Karpas-422 (cell line): ENCODE data around the gene CAMSAP1. TPM values are rescaled to one million over a fixed set of nuclear protein-coding genes. Genes with fewer than 3 reads are reported as not detected.
"Not testable (repeated sequence)": the region's sequence is repeated elsewhere in the genome, so short reads cannot be mapped to it uniquely, and the experiment has no call there.

ENCODE experiments used
- DNase-seq: peaks from one replicate; pipeline ENCODE4 v3.0.0-alpha.2; 2015
- H2AFZ ChIP-seq: fragments of 200-600 bp; sonication (generic); 2 replicates; pipeline ENCODE4 v1.6.1; 2014; ENCODE audit warnings: antibody characterized with exemption, low read length, mixed read lengths
- H3K27ac ChIP-seq: fragments of 200-600 bp; sonication (generic); 2 replicates; pipeline ENCODE4 v1.5.1; 2014; ENCODE audit warnings: mild to moderate bottlenecking, low read length, moderate library complexity
- H3K27me3 ChIP-seq: fragments of 200-600 bp; sonication (generic); 2 replicates; pipeline ENCODE4 v1.6.1; 2014; ENCODE audit warnings: low read length, mixed read lengths
- H3K36me3 ChIP-seq: fragments of 200-600 bp; sonication (generic); 2 replicates; pipeline ENCODE4 v1.6.1; 2014; ENCODE audit warnings: low read length, mixed read lengths; ENCODE audit not compliant: insufficient read depth
- H3K4me1 ChIP-seq: fragments of 200-600 bp; sonication (generic); 2 replicates; pipeline ENCODE4 v1.6.1; 2014; ENCODE audit warnings: mild to moderate bottlenecking, low read length, mixed read lengths
- H3K4me2 ChIP-seq: fragments of 200-600 bp; sonication (generic); 2 replicates; pipeline ENCODE4 v1.6.1; 2014; ENCODE audit warnings: low read length, low read depth, mild to moderate bottlenecking; ENCODE audit not compliant: poor library complexity, severe bottlenecking
- H3K4me3 ChIP-seq: fragments of 200-600 bp; sonication (generic); 2 replicates; pipeline ENCODE4 v1.5.1; 2014; ENCODE audit warnings: mild to moderate bottlenecking, antibody characterized with exemption, low read length, mixed read lengths
- H3K79me2 ChIP-seq: fragments of 200-600 bp; sonication (generic); 2 replicates; pipeline ENCODE4 v1.6.1; 2014; ENCODE audit warnings: mild to moderate bottlenecking, low read length, mixed read lengths
- H3K9ac ChIP-seq: fragments of 200-600 bp; sonication (generic); 2 replicates; pipeline ENCODE4 v1.6.0; 2014; ENCODE audit warnings: low read length
- H3K9me2 ChIP-seq: fragments of 200-600 bp; sonication (generic), shearing (Covaris generic); replicated peaks from 2 replicates; pipeline ENCODE4 v1.6.0; 2014; ENCODE audit warnings: mild to moderate bottlenecking, low read length, moderate library complexity; ENCODE audit not compliant: insufficient read depth
- H3K9me3 ChIP-seq: fragments of 300-700, 200-600 bp; sonication (generic); 2 replicates; pipeline ENCODE4 v1.6.1; 2014; ENCODE audit warnings: low read length, mixed read lengths
- H4K20me1 ChIP-seq: fragments of 200-600 bp; sonication (generic); 2 replicates; pipeline ENCODE4 v1.6.1; 2014; ENCODE audit warnings: mild to moderate bottlenecking, antibody characterized with exemption, low read length, low read depth; ENCODE audit not compliant: insufficient read depth
- total RNA-seq: library from RNA; depleted of rRNA; stranded (reverse); fragments of >200 nt; shearing (Covaris generic); gene quantifications from 2 replicates; pipeline ENCODE4 v1.2.3, GENCODE V29; 2014; ENCODE audit warnings: low replicate concordance; rRNA removed

The CAMSAP1 gene
- 24.8 and 26.9 TPM in 2 replicates for total RNA-seq

DNA sequence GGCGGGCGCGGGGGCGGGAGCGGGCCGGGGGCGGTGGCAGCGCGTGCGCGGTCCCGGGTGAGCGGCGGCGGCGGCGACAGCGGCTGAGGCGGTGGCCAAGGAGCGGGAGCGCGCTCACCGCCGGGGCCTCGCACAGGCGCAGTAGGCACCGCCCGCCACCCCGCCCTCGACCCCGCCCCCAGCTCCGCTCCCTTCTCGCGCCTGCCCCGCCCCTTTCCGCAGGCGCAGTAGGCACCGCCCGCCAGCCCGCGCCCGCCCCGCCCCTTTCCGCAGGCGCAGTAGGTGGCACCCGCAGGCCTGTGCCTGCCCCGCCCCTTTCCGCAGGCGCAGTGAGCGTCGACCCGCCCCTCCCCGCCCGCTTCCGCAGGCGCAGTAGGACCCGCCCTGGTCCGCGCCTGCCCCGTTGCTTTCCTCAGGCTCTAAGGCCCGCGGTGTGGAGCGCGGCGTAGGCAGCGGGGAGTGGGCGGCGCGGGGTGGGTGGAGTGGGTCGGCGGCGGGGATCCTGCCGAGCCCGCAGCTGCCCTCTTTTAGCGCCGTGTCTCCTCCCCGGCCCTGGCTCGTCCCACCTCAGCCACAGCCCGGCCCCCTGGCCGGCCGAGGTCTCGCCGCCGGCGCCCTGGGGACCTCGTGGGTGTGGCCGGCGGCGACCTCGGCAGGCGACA, at the start of gene CAMSAP1:
Gene CAMSAP1 (minus strand): TSS at position 116 of the 662 bp plus-strand sequence. CDS start 387 bp downstream, outside the sequence.
- Histone ChIP-seq H3K27me3 (no peaks in the 10 kb centered on the region), H3K36me3 (peaks cover 19% of the 10 kb centered on the region), H2AFZ (no peak within 1 kb of the TSS), H3K27ac (peak within 1 kb of the TSS; percentile 3; the same call in 1 of the 2 replicates), H3K79me2 (peaks cover 70% of the 10 kb centered on the region), H3K9me3 (no peaks in the 10 kb centered on the region), H3K4me2 (peak within 1 kb of the TSS; percentile 96), H3K4me3 (peak within 1 kb of the TSS; percentile 76), H3K9ac (peak within 1 kb of the TSS; percentile 73), H3K9me2 (no peaks in the 10 kb centered on the region), H4K20me1 (peaks cover 24% of the 10 kb centered on the region), H3K4me1 (peaks cover 34% of the 10 kb centered on the region)
- DNase-seq: peak; percentile 97

DNA sequence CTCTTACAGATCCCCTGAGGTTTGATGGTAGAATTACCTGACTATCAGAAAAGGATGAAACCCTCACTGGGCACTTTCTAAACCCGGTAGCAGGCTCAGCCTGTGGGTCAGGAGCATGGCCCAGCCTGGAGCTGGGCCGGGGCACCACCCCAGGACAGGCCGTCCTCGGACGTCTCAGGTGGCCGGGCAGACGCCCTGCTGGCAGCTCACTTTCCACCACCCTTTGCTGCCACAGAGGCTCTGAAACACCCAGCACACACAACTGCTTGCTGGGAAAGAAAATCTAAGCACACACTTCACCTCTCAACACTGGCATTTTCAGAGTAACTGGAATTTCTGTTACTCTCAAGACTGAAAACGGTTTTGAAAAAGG, 49.4 kb upstream of the CAMSAP1 start:
- Histone ChIP-seq H3K4me2 (no peak overlapping the region), H3K9me3 (no peaks in the 10 kb centered on the region), H3K4me3 (no peak overlapping the region), H4K20me1 (0 out of 2 replicates have a peak, but pooled peaks cover 7% of the 10 kb centered on the region), H3K9ac (no peak overlapping the region), H3K27ac (no peak overlapping the region), H3K9me2 (no peaks in the 10 kb centered on the region), H3K4me1 (peaks cover 13% of the 10 kb centered on the region), H3K79me2 (peaks cover 60% of the 10 kb centered on the region), H2AFZ (no peak overlapping the region), H3K36me3 (peaks cover 15% of the 10 kb centered on the region; the same call in 1 of the 2 replicates), H3K27me3 (no peaks in the 10 kb centered on the region)
- no peak for DNase-seq

- Histone ChIP-seq H3K4me1 (peaks cover 9% of the 10 kb centered on the region), H3K36me3 (peaks cover 15% of the 10 kb centered on the region; the same call in 1 of the 2 replicates), H3K9ac (no peak overlapping the region), H2AFZ (no peak overlapping the region), H3K27me3 (no peaks in the 10 kb centered on the region), H3K79me2 (peaks cover 60% of the 10 kb centered on the region), H3K9me2 (no peaks in the 10 kb centered on the region), H4K20me1 (0 out of 2 replicates have a peak, but pooled peaks cover 7% of the 10 kb centered on the region), H3K4me3 (no peak overlapping the region), H3K4me2 (no peak overlapping the region), H3K9me3 (no peaks in the 10 kb centered on the region), H3K27ac (no peak overlapping the region)
- DNase-seq: no peak
Measured at GRCh38 chr9:135955934-135956801, 48.8 kb upstream of the CAMSAP1 start.

DNA sequence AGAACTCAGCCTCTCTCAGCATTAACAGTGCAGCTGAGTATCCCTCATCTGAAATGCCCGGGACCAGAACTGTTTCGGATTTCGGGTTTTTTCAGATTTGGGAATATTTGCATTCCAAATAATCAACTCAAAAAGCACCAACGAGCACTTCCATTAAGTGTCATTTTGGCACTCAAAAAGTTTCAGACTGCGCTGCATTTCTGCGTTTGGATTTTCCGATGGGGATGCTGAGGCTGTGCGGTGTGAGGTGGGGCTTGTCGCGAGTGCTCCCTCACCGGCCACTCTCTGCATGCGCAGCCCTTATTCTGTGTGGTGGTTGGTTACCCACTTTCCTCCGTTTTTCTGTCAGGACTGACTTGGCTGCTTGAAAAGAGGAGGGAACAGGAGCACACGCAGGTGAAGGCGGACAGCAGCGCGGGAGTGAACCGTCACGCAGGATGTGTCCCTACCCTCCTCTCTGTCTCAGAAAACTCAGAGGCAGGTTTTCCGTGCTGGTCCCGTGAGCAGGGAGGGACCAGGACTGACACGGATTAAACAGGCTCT, 45.4 kb upstream of the CAMSAP1 start:
- Histone ChIP-seq H3K9me2 (no peaks in the 10 kb centered on the region), H3K4me3 (no peak overlapping the region), H3K36me3 (peaks cover 10% of the 10 kb centered on the region; the same call in 1 of the 2 replicates), H3K79me2 (peaks cover 34% of the 10 kb centered on the region), H3K4me1 (no peaks in the 10 kb centered on the region), H3K27me3 (no peaks in the 10 kb centered on the region), H3K9ac (no peak overlapping the region), H4K20me1 (0 out of 2 replicates have a peak, but pooled peaks cover 4% of the 10 kb centered on the region), H3K9me3 (no peaks in the 10 kb centered on the region), H3K27ac (no peak overlapping the region), H2AFZ (no peak overlapping the region), H3K4me2 (no peak overlapping the region)
- DNase-seq: no peak

GRCh38 chr9:135951889-135952663, 44.7 kb upstream of the CAMSAP1 start:
- Histone ChIP-seq H3K27ac (no peak overlapping the region), H3K4me2 (no peak overlapping the region), H4K20me1 (0 out of 2 replicates have a peak, but pooled peaks cover 4% of the 10 kb centered on the region), H3K4me1 (no peaks in the 10 kb centered on the region), H3K9me2 (no peaks in the 10 kb centered on the region), H3K36me3 (peaks cover 10% of the 10 kb centered on the region; the same call in 1 of the 2 replicates), H3K9ac (no peak overlapping the region), H3K9me3 (no peaks in the 10 kb centered on the region), H3K27me3 (no peaks in the 10 kb centered on the region), H3K4me3 (no peak overlapping the region), H3K79me2 (peaks cover 28% of the 10 kb centered on the region), H2AFZ (no peak overlapping the region)
- no peak for DNase-seq

DNA sequence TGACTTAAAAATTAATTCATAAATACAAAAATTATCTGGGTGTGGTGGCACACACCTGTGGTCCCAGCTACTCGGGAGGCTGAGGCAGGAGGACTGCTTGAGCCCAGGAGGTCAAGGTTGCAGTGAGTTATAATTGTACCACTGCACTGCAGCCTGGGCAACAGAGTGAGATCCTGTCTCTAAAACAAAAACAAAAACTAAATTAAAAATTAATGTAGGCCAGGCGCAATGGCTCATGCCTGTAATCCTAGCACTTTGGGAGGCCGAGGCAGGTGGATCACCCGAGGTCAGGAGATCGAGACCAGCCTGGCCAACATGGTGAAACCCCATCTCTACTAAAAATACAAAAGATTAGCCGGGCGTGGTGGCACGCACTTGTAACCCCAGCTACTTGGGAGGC, 44.0 kb upstream of the CAMSAP1 start:
- H3K9me2 ChIP-seq, H3K27me3 ChIP-seq, H3K4me2 ChIP-seq, H3K4me1 ChIP-seq, H3K9ac ChIP-seq, H3K27ac ChIP-seq, H2AFZ ChIP-seq, DNase-seq, H3K36me3 ChIP-seq, H4K20me1 ChIP-seq, H3K4me3 ChIP-seq, H3K9me3 ChIP-seq: not testable (repeated sequence)
- peaks cover 20% of the 10 kb centered on the region for H3K79me2 ChIP-seq

GRCh38 chr9:135950841-135951240, 43.5 kb upstream of the CAMSAP1 start:
- not testable (repeated sequence) for H3K27ac ChIP-seq, DNase-seq

More at GRCh38 chr9:135950841-135951240, 43.5 kb upstream of the CAMSAP1 start:
- H3K4me2 ChIP-seq, H3K4me1 ChIP-seq, H3K9ac ChIP-seq, H2AFZ ChIP-seq, H4K20me1 ChIP-seq, H3K4me3 ChIP-seq, H3K27me3 ChIP-seq, H3K36me3 ChIP-seq, H3K9me2 ChIP-seq, H3K9me3 ChIP-seq: not testable (repeated sequence)
- peaks cover 15% of the 10 kb centered on the region for H3K79me2 ChIP-seq
